Nephron progenitor cell (in vitro differentiated cells): ENCODE measurements around the gene DLL4.

Source experiments
- DNase-seq: peaks from one replicate; pipeline ENCODE4 v3.0.0; 2021
- H3K27ac Mint-ChIP-seq: 2 replicates; pipeline ENCODE4 v1.8.0; 2021; ENCODE audit warnings: mild to moderate bottlenecking, moderate library complexity, mixed read lengths
- H3K27me3 Mint-ChIP-seq: 2 replicates; pipeline ENCODE4 v1.8.0; 2021; ENCODE audit warnings: mild to moderate bottlenecking, low read depth, mixed read lengths; ENCODE audit not compliant: poor library complexity
- H3K36me3 Mint-ChIP-seq: 2 replicates; pipeline ENCODE4 v1.8.0; 2021; ENCODE audit warnings: low read depth, mixed read lengths
- H3K4me1 Mint-ChIP-seq: 2 replicates; pipeline ENCODE4 v1.8.0; 2021; ENCODE audit warnings: mixed read lengths
- H3K4me3 Mint-ChIP-seq: 2 replicates; pipeline ENCODE4 v1.8.0; 2021; ENCODE audit warnings: mild to moderate bottlenecking, moderate library complexity, mixed read lengths
- H3K9me3 Mint-ChIP-seq: 2 replicates; pipeline ENCODE4 v1.8.0; 2021; ENCODE audit warnings: mild to moderate bottlenecking, moderate library complexity, mixed read lengths
- CTCF ChIP-seq: fragments of 200-600 bp; sonication (generic); IDR thresholded peaks from 2 replicates; pipeline ENCODE4 v1.5.0; 2021; ENCODE audit warnings: antibody characterized with exemption

DLL4 gene

GRCh38 chr15:40963201-40963600, 34.1 kb downstream of the DLL4 start:
- Mint-ChIP-seq H3K27ac (no peak overlapping the region), H3K4me3 (no peak overlapping the region), H3K9me3 (peaks cover 11% of the 10 kb centered on the region), H3K27me3 (peaks cover 12% of the 10 kb centered on the region), H3K36me3 (peaks cover 6% of the 10 kb centered on the region), H3K4me1 (peaks cover 53% of the 10 kb centered on the region)
- no peak for TF ChIP-seq CTCF
- DNase-seq, result no peak

- Mint-ChIP-seq H3K9me3 (peaks cover 11% of the 10 kb centered on the region), H3K4me1 (peaks cover 45% of the 10 kb centered on the region), H3K36me3 (peaks cover 6% of the 10 kb centered on the region), H3K27me3 (peaks cover 12% of the 10 kb centered on the region), H3K27ac (no peak overlapping the region), H3K4me3 (no peak overlapping the region)
- no peak for TF ChIP-seq CTCF
- DNase-seq, result no peak
Measured at GRCh38 chr15:40964006-40964405, 34.9 kb downstream of the DLL4 start.

- H3K9me3 Mint-ChIP-seq, result peaks cover 11% of the 10 kb centered on the region
- no peak overlapping the region for H3K4me3 Mint-ChIP-seq
- DNase-seq, result no peak
Measured at GRCh38 chr15:40964634-40965033, 35.5 kb downstream of the DLL4 start.

GRCh38 chr15:40968290-40969085, 39.3 kb downstream of the DLL4 start:
- no peak overlapping the region for H3K27ac Mint-ChIP-seq
- H3K4me3 Mint-ChIP-seq, result no peak overlapping the region
- no peak for DNase-seq
- H3K27me3 Mint-ChIP-seq, result peaks cover 14% of the 10 kb centered on the region
- no peaks in the 10 kb centered on the region for H3K36me3 Mint-ChIP-seq
- no peaks in the 10 kb centered on the region for H3K9me3 Mint-ChIP-seq
- no peak for TF ChIP-seq CTCF
- peaks cover 44% of the 10 kb centered on the region for H3K4me1 Mint-ChIP-seq

More at GRCh38 chr15:40964634-40965033, 35.5 kb downstream of the DLL4 start:
- Mint-ChIP-seq H3K27me3 (peaks cover 15% of the 10 kb centered on the region), H3K27ac (no peak overlapping the region), H3K4me1 (peaks cover 45% of the 10 kb centered on the region), H3K36me3 (peaks cover 6% of the 10 kb centered on the region)
- TF ChIP-seq CTCF, result no peak

GRCh38 chr15:40969363-40969762, 40.2 kb downstream of the DLL4 start:
- Mint-ChIP-seq H3K4me1 (peaks cover 43% of the 10 kb centered on the region), H3K27me3 (peaks cover 13% of the 10 kb centered on the region), H3K4me3 (no peak overlapping the region), H3K36me3 (no peaks in the 10 kb centered on the region), H3K27ac (no peak overlapping the region), H3K9me3 (no peaks in the 10 kb centered on the region)
- TF ChIP-seq CTCF, result no peak
- DNase-seq, result no peak

- TF ChIP-seq CTCF, result no peak
- H3K27ac Mint-ChIP-seq, result no peak overlapping the region
- peaks cover 24% of the 10 kb centered on the region for H3K36me3 Mint-ChIP-seq
- H3K9me3 Mint-ChIP-seq, result no peaks in the 10 kb centered on the region
- H3K27me3 Mint-ChIP-seq, result peaks cover 2% of the 10 kb centered on the region
- DNase-seq, result no peak
- H3K4me3 Mint-ChIP-seq, result no peak overlapping the region
- H3K4me1 Mint-ChIP-seq, result peaks cover 10% of the 10 kb centered on the region
Measured at GRCh38 chr15:40974879-40975278, 45.7 kb downstream of the DLL4 start.
